HepG2 (cell line): ENCODE data around the gene BLOC1S4. TPM values are rescaled to one million over a fixed set of nuclear protein-coding genes. Genes with fewer than 3 reads are reported as not detected.

Experiments
- FLYWCH1 ChIP-seq: sonication (generic); formaldehyde crosslinking; IDR thresholded peaks from 2 replicates; pipeline ENCODE4 v1.8.1; 2023; ENCODE audit warnings: mild to moderate bottlenecking, missing genetic modification reagents
- HNRNPK ChIP-seq: fragments of 200-400 bp; formaldehyde crosslinking; IDR thresholded peaks from 2 replicates; pipeline ENCODE4 v1.6.1; 2018; ENCODE audit warnings: low read length, low read depth, moderate library complexity, mild to moderate bottlenecking; ENCODE audit not compliant: poor library complexity, severe bottlenecking
- IRF2 ChIP-seq: IDR thresholded peaks from 2 replicates; pipeline ENCODE4 v1.6.1; 2018; ENCODE audit warnings: missing genetic modification reagents, missing compliant biosample characterization
- ZNF430 ChIP-seq: sonication (generic); formaldehyde crosslinking; IDR thresholded peaks from 2 replicates; pipeline ENCODE4 v1.9.0; 2021; ENCODE audit warnings: mild to moderate bottlenecking, missing genetic modification reagents
- ZNF720 ChIP-seq: sonication (generic); formaldehyde crosslinking; IDR thresholded peaks from 2 replicates; pipeline ENCODE4 v1.4.0; 2020; ENCODE audit warnings: missing genetic modification reagents
- polyA plus RNA-seq, 8 experiments: library from polyadenylated mRNA; depleted of rRNA in 3 of 8; stranded (reverse) in 7 of 8; unstranded in 1 of 8; fragments of >200 nt; fragmentation: Illumina TruSeq in 4 of 8; extraction: Trizol in 4 of 8; gene quantifications; 2 replicates each; pipeline versions ENCODE4 v1.2.1 to v1.2.3, GENCODE V29; 2011 to 2016; ENCODE audit warnings: low read depth in 4 of 8, missing spikeins in 1 of 8, mixed read lengths in 1 of 8; ENCODE audit not compliant: insufficient read depth in 1 of 8
- total RNA-seq, 5 experiments: library from RNA; depleted of rRNA; stranded (reverse); fragments of >200 nt; fragmentation: Illumina TruSeq; extraction: Trizol; gene quantifications; 2 replicates each; pipeline ENCODE4 v1.2.3, GENCODE V29; 2016; ENCODE audit warnings: low read depth in 1 of 5
- TF ChIP-seq, protein P1 (sequence below): sonication (generic); formaldehyde crosslinking; IDR thresholded peaks from 2 replicates; pipeline ENCODE4 v1.5.1; 2020; ENCODE audit warnings: mild to moderate bottlenecking, missing genetic modification reagents
- TF ChIP-seq, protein P2 (sequence below): sonication (generic); formaldehyde crosslinking; IDR thresholded peaks from one replicate; pipeline ENCODE4 v1.5.1; 2020; ENCODE audit warnings: mild to moderate bottlenecking, missing genetic modification reagents; ENCODE audit errors: not compliant biosample characterization
- TF ChIP-seq, protein P3 (sequence below): sonication (generic); formaldehyde crosslinking; IDR thresholded peaks from 2 replicates; pipeline ENCODE4 v1.5.0; 2020; ENCODE audit warnings: mild to moderate bottlenecking, missing genetic modification reagents
- TF ChIP-seq, protein P4 (sequence below): fragments of 450-650 bp; IDR thresholded peaks from 2 replicates; pipeline ENCODE4 v1.6.1; 2017; ENCODE audit warnings: mild to moderate bottlenecking
- TF ChIP-seq, protein P5 (sequence below): IDR thresholded peaks from 2 replicates; pipeline ENCODE4 v1.6.1; 2016; ENCODE audit warnings: missing compliant biosample characterization, missing genetic modification reagents, borderline replicate concordance

BLOC1S4 gene
- total and polyA plus RNA-seq, 2 of the 13 experiments (the other 11 are each of a cell fraction or from before 2014, with no cell fraction given), result 15.5 to 20.9 TPM

DNA sequence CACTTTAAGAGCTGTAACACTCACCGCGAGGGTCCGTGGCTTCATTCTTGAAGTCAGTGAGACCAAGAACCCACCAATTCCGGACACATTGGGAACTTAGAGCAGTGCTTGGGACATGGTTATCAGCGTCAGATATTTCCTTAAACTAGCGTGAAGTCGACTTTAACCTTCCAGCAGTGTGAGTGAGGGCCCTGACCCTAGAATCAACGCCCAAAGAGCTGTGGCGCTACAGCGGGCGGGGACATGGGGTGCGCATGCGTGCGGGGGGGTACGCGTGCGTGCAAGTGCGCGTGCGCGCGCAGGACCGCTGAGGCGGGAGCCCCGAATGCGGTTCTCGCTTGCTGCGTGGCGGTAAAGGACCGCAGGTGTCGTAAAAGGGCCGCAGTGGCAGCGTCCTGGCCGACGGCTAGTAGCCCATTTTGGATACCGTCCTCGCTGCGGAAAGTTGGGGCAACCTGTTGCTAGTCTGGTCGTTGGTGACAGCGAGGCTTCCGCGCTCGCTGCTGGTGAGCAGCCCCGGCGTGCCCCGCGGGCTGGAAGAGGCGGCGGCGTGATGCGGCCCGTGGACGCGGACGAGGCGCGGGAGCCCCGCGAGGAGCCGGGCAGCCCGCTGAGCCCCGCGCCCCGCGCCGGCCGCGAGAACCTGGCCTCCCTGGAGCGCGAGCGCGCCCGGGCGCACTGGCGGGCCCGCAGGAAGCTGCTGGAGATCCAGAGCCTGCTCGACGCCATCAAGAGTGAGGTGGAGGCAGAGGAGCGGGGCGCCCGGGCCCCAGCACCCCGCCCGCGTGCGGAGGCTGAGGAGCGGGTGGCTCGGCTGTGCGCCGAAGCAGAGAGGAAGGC lies 42.1 kb upstream of the BLOC1S4 start (continued):
- TF ChIP-seq, protein P1, sequence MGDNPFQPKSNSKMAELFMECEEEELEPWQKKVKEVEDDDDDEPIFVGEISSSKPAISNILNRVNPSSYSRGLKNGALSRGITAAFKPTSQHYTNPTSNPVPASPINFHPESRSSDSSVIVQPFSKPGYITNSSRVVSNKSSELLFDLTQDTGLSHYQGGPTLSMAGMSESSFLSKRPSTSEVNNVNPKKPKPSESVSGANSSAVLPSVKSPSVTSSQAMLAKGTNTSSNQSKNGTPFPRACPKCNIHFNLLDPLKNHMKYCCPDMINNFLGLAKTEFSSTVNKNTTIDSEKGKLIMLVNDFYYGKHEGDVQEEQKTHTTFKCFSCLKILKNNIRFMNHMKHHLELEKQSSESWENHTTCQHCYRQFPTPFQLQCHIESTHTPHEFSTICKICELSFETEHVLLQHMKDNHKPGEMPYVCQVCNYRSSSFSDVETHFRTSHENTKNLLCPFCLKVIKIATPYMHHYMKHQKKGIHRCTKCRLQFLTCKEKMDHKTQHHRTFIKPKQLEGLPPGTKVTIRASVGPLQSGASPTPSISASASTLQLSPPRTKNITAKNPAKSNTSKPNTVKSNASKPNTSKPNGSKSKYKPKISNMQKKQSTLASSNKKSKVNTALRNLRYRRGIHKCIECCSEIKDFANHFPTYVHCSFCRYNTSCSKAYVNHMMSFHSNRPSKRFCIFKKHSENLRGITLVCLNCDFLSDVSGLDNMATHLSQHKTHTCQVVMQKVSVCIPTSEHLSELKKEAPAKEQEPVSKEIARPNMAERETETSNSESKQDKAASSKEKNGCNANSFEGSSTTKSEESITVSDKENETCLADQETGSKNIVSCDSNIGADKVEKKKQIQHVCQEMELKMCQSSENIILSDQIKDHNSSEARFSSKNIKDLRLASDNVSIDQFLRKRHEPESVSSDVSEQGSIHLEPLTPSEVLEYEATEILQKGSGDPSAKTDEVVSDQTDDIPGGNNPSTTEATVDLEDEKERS (CRISPR knock-in tag), result peak; percentile 73; the same call in 1 of the 2 replicates
- TF ChIP-seq, protein P2, sequence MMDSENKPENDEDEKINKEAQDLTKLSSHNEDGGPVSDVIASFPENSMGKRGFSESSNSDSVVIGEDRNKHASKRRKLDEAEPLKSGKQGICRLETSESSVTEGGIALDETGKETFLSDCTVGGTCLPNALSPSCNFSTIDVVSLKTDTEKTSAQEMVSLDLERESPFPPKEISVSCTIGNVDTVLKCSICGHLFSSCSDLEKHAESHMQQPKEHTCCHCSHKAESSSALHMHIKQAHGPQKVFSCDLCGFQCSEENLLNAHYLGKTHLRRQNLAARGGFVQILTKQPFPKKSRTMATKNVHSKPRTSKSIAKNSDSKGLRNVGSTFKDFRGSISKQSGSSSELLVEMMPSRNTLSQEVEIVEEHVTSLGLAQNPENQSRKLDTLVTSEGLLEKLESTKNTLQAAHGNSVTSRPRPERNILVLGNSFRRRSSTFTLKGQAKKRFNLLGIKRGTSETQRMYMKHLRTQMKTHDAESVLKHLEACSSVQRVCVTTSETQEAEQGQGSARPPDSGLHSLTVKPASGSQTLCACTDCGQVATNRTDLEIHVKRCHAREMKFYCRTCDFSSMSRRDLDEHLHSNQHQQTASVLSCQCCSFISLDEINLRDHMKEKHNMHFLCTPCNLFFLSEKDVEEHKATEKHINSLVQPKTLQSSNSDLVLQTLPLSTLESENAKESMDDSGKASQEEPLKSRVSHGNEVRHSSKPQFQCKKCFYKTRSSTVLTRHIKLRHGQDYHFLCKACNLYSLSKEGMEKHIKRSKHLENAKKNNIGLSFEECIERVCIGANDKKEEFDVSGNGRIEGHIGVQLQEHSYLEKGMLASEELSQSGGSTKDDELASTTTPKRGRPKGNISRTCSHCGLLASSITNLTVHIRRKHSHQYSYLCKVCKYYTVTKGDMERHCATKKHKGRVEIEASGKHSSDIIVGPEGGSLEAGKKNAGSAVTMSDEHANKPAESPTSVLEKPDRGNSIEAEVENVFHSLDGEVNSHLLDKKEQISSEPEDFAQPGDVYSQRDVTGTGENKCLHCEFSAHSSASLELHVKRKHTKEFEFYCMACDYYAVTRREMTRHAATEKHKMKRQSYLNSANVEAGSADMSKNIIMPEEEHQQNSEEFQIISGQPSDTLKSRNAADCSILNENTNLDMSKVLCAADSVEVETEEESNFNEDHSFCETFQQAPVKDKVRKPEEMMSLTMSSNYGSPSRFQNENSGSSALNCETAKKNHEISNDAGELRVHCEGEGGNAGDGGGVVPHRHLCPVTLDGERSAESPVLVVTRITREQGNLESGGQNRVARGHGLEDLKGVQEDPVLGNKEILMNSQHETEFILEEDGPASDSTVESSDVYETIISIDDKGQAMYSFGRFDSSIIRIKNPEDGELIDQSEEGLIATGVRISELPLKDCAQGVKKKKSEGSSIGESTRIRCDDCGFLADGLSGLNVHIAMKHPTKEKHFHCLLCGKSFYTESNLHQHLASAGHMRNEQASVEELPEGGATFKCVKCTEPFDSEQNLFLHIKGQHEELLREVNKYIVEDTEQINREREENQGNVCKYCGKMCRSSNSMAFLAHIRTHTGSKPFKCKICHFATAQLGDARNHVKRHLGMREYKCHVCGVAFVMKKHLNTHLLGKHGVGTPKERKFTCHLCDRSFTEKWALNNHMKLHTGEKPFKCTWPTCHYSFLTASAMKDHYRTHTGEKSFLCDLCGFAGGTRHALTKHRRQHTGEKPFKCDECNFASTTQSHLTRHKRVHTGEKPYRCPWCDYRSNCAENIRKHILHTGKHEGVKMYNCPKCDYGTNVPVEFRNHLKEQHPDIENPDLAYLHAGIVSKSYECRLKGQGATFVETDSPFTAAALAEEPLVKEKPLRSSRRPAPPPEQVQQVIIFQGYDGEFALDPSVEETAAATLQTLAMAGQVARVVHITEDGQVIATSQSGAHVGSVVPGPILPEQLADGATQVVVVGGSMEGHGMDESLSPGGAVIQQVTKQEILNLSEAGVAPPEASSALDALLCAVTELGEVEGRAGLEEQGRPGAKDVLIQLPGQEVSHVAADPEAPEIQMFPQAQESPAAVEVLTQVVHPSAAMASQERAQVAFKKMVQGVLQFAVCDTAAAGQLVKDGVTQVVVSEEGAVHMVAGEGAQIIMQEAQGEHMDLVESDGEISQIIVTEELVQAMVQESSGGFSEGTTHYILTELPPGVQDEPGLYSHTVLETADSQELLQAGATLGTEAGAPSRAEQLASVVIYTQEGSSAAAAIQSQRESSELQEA (CRISPR knock-in tag), result peak; percentile 27
- TF ChIP-seq HNRNPK (peak; percentile 24), ZNF720 (CRISPR knock-in tag) (no peak), IRF2 (peak; percentile 93), FLYWCH1 (no peak), ZNF430 (no peak)
- TF ChIP-seq, protein P3, sequence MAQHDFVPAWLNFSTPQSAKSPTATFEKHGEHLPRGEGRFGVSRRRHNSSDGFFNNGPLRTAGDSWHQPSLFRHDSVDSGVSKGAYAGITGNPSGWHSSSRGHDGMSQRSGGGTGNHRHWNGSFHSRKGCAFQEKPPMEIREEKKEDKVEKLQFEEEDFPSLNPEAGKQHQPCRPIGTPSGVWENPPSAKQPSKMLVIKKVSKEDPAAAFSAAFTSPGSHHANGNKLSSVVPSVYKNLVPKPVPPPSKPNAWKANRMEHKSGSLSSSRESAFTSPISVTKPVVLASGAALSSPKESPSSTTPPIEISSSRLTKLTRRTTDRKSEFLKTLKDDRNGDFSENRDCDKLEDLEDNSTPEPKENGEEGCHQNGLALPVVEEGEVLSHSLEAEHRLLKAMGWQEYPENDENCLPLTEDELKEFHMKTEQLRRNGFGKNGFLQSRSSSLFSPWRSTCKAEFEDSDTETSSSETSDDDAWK, result no peak
- TF ChIP-seq, protein P4, sequence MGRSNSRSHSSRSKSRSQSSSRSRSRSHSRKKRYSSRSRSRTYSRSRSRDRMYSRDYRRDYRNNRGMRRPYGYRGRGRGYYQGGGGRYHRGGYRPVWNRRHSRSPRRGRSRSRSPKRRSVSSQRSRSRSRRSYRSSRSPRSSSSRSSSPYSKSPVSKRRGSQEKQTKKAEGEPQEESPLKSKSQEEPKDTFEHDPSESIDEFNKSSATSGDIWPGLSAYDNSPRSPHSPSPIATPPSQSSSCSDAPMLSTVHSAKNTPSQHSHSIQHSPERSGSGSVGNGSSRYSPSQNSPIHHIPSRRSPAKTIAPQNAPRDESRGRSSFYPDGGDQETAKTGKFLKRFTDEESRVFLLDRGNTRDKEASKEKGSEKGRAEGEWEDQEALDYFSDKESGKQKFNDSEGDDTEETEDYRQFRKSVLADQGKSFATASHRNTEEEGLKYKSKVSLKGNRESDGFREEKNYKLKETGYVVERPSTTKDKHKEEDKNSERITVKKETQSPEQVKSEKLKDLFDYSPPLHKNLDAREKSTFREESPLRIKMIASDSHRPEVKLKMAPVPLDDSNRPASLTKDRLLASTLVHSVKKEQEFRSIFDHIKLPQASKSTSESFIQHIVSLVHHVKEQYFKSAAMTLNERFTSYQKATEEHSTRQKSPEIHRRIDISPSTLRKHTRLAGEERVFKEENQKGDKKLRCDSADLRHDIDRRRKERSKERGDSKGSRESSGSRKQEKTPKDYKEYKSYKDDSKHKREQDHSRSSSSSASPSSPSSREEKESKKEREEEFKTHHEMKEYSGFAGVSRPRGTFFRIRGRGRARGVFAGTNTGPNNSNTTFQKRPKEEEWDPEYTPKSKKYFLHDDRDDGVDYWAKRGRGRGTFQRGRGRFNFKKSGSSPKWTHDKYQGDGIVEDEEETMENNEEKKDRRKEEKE, result no peak
- TF ChIP-seq, protein P5, sequence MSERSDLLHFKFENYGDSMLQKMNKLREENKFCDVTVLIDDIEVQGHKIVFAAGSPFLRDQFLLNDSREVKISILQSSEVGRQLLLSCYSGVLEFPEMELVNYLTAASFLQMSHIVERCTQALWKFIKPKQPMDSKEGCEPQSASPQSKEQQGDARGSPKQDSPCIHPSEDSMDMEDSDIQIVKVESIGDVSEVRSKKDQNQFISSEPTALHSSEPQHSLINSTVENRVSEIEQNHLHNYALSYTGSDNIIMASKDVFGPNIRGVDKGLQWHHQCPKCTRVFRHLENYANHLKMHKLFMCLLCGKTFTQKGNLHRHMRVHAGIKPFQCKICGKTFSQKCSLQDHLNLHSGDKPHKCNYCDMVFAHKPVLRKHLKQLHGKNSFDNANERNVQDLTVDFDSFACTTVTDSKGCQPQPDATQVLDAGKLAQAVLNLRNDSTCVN (CRISPR knock-in tag), result no peak; the same call in 1 of the 2 replicates
